GM21367 (cell line): ENCODE data around the gene PLAAT1.

ENCODE experiments used
- ATAC-seq: cut with Tn5 transposase; IDR thresholded peaks from one replicate; pipeline ENCODE4 v1.9.1; 2021; ENCODE audit not compliant: unreplicated experiment

Gene PLAAT1

GRCh38 chr3:193240850-193241706, at the start of gene PLAAT1:
PLAAT1 (plus strand) TSS chr3:193241222; CDS start chr3:193255651, 14,429 bp downstream.
- peak; percentile 74 for ATAC-seq

GRCh38 chr3:193194371-193194770, 46.7 kb upstream of the PLAAT1 start:
- ATAC-seq: no peak

- no peak for ATAC-seq
Observed at GRCh38 chr3:193196746-193197145, 44.3 kb upstream of the PLAAT1 start.

GRCh38 chr3:193207290-193208273, 33.4 kb upstream of the PLAAT1 start:
- ATAC-seq: no peak

- ATAC-seq: no peak
Observed at GRCh38 chr3:193210618-193211017, 30.4 kb upstream of the PLAAT1 start.

GRCh38 chr3:193211173-193211572, 29.8 kb upstream of the PLAAT1 start:
- ATAC-seq: no peak

- no peak for ATAC-seq
Observed at GRCh38 chr3:193211984-193212383, 29.0 kb upstream of the PLAAT1 start.

- no peak for ATAC-seq
Observed at GRCh38 chr3:193212844-193213243, 28.2 kb upstream of the PLAAT1 start.

GRCh38 chr3:193214445-193214844, 26.6 kb upstream of the PLAAT1 start:
- no peak for ATAC-seq

GRCh38 chr3:193225302-193226125, 15.5 kb upstream of the PLAAT1 start:
- no peak for ATAC-seq

- ATAC-seq: no peak
Observed at GRCh38 chr3:193228206-193228605, 12.8 kb upstream of the PLAAT1 start.

- ATAC-seq: no peak
Observed at GRCh38 chr3:193229851-193230420, 11.1 kb upstream of the PLAAT1 start.

GRCh38 chr3:193230610-193231009, 10.4 kb upstream of the PLAAT1 start:
- no peak for ATAC-seq

- no peak for ATAC-seq
Observed at GRCh38 chr3:193231201-193231600, 9.8 kb upstream of the PLAAT1 start.

GRCh38 chr3:193236599-193236998, 4.4 kb upstream of the PLAAT1 start:
- no peak for ATAC-seq

GRCh38 chr3:193237030-193237429, 4.0 kb upstream of the PLAAT1 start:
- no peak for ATAC-seq

- ATAC-seq: no peak
Observed at GRCh38 chr3:193240436-193240849, 579 bp upstream of the PLAAT1 start.

GRCh38 chr3:193241716-193242115, 694 bp downstream of the PLAAT1 start:
- ATAC-seq: no peak

GRCh38 chr3:193243571-193243970, 2.5 kb downstream of the PLAAT1 start:
- no peak for ATAC-seq

- ATAC-seq: no peak
Observed at GRCh38 chr3:193248848-193249468, 7.9 kb downstream of the PLAAT1 start.
